SK-N-SH treated with all-trans-retinoic acid at 6 μM for 48 hours (cell line): ENCODE data around the gene DLAT.

ENCODE experiments used
- BACH2 ChIP-seq: fragments of 250-450 bp; sonication (Bioruptor Pico); IDR thresholded peaks from 2 replicates; pipeline ENCODE4 v1.9.0; 2021; ENCODE audit warnings: mild to moderate bottlenecking, borderline replicate concordance
- PPARA ChIP-seq: fragments of 250-450 bp; sonication (Bioruptor Pico); IDR thresholded peaks from 2 replicates; pipeline ENCODE4 v1.5.0; 2020; ENCODE audit warnings: mild to moderate bottlenecking, borderline replicate concordance
- TF ChIP-seq, protein P1 (sequence below): fragments of 250-450 bp; sonication (Bioruptor Pico); IDR thresholded peaks from 2 replicates; pipeline ENCODE4 v1.5.1; 2021; ENCODE audit warnings: mild to moderate bottlenecking, moderate library complexity
- TF ChIP-seq, protein P2 (sequence below): fragments of 250-450 bp; sonication (Bioruptor Pico); IDR thresholded peaks from 2 replicates; pipeline ENCODE4 v1.5.1; 2020; ENCODE audit warnings: low read depth, mild to moderate bottlenecking, moderate library complexity

- no peak for TF ChIP-seq BACH2 (CRISPR knock-in tag)
- TF ChIP-seq, protein P1, sequence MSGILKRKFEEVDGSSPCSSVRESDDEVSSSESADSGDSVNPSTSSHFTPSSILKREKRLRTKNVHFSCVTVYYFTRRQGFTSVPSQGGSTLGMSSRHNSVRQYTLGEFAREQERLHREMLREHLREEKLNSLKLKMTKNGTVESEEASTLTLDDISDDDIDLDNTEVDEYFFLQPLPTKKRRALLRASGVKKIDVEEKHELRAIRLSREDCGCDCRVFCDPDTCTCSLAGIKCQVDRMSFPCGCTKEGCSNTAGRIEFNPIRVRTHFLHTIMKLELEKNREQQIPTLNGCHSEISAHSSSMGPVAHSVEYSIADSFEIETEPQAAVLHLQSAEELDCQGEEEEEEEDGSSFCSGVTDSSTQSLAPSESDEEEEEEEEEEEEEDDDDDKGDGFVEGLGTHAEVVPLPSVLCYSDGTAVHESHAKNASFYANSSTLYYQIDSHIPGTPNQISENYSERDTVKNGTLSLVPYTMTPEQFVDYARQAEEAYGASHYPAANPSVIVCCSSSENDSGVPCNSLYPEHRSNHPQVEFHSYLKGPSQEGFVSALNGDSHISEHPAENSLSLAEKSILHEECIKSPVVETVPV (CRISPR knock-in tag), result no peak
- TF ChIP-seq, protein P2, sequence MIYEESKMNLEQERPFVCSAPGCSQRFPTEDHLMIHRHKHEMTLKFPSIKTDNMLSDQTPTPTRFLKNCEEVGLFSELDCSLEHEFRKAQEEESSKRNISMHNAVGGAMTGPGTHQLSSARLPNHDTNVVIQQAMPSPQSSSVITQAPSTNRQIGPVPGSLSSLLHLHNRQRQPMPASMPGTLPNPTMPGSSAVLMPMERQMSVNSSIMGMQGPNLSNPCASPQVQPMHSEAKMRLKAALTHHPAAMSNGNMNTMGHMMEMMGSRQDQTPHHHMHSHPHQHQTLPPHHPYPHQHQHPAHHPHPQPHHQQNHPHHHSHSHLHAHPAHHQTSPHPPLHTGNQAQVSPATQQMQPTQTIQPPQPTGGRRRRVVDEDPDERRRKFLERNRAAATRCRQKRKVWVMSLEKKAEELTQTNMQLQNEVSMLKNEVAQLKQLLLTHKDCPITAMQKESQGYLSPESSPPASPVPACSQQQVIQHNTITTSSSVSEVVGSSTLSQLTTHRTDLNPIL (CRISPR knock-in tag), result no peak
- TF ChIP-seq PPARA (CRISPR knock-in tag), result no peak
Observed at GRCh38 chr11:111980062-111980461, 45.1 kb upstream of the DLAT start.
